Activated CD4-positive, alpha-beta T cell treated with anti-CD3 and anti-CD28 coated beads, Interleukin-2, amount 50 U/mL, for 1 hour (primary cell): ENCODE results near the gene SLC1A1.

Source experiments
- DNase-seq: peaks from one replicate; pipeline ENCODE4 v3.0.0-alpha.2; 2020

The SLC1A1 gene

DNA sequence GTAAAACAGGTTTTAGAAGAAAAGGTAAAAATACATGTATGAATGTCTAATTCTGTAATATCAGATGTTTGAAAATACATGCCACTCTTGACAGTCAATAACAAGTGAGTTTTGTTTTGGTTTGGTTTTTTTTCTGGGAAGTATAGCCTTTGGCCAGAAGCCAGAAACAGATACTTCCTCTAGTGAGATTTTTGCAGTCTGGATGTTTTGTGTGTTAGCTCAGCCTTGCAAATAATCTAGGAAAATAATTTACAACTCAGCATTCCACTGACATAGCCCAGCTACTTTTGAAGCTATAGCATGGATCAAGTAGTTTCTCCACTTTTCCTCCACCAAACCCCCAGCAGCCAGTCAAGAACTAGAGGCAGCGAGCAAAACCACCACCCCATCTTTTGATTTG lies 56.7 kb downstream of the SLC1A1 start:
- DNase-seq, result no peak

DNA sequence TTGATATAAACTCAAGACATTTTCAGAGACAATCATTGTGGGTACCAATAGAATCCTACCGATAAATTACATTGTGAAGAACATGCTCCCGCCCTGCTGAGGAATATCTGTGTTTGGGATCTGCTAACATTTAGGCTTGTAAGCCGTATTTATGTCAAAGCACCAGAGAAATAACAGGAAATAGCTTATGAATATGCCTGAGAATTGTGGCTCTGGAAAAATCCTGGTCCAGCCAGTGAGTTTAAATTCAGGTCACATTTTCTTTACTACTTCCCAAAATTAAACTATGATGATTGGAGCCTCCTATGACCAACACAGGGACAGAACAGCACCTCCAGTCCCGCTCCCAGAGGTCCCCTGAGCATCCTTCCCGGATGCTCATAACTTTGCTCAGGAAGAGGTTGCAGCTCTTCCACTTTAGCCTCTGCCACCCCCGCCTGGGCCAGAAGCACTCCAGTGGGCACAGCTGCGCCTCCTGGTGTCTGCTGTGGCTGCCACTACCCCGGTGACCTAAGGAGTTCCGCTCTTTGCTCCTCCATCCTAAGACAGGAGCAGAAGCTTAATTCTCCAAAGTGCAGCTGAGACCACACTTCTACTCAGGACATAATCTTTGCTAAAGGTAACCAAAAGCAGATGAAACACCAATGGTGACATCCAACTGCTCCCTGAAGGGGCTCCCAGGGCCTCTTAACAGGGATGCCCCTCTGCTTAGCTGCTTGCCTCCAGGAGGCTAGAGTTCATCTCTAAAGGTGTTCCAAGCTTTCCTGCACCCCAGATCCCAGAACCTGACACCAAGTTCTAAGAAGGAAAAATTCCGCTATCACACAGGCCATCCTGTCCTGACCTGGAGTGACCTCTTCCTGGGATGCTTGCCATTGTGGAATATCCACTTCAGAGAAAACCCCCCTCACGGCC lies 58.8 kb downstream of the SLC1A1 start:
- no peak for DNase-seq

- DNase-seq, result no peak
These were observed 59.6 kb downstream of the SLC1A1 start for GRCh38 chr9:4549751-4550295.

DNA sequence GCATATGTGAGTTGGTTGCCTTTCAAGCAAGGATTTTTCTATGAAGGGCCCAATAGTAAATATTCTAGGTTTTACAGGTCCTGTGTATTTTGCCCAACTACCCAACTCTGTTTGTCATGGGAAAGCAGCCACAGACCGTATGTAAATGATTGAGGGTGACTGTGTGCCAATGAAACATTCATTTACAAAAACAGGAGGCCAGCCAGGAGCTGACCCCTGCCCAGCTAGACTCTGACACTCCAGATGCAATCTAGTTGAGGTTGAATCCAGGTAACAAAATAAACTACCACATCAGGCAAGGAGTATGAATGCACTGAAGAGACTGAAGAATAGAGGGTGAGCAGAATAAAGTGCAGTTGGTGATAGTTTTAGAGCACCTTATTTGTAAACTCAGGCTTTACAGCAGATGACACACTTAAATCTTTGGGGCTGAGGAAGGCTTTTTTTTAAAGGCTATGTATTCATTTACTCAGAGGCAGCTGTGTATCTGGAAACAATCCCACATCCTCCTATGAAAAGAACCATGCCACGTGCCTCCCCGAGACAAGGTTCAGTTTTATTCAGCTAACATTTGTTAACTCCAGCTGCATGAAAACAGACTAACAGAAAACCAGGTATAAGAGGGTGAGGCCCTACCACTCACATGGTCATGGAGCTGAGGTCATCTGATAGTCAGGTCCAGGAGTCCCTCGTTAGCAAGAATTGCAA lies 60.7 kb downstream of the SLC1A1 start:
- DNase-seq, result no peak

GRCh38 chr9:4553951-4554381 lies 63.7 kb downstream of the SLC1A1 start:
- DNase-seq, result no peak

GRCh38 chr9:4555236-4555635 lies 65.0 kb downstream of the SLC1A1 start:
- peak; percentile 23 for DNase-seq

GRCh38 chr9:4558371-4558998 lies 68.2 kb downstream of the SLC1A1 start:
- no peak for DNase-seq

DNA sequence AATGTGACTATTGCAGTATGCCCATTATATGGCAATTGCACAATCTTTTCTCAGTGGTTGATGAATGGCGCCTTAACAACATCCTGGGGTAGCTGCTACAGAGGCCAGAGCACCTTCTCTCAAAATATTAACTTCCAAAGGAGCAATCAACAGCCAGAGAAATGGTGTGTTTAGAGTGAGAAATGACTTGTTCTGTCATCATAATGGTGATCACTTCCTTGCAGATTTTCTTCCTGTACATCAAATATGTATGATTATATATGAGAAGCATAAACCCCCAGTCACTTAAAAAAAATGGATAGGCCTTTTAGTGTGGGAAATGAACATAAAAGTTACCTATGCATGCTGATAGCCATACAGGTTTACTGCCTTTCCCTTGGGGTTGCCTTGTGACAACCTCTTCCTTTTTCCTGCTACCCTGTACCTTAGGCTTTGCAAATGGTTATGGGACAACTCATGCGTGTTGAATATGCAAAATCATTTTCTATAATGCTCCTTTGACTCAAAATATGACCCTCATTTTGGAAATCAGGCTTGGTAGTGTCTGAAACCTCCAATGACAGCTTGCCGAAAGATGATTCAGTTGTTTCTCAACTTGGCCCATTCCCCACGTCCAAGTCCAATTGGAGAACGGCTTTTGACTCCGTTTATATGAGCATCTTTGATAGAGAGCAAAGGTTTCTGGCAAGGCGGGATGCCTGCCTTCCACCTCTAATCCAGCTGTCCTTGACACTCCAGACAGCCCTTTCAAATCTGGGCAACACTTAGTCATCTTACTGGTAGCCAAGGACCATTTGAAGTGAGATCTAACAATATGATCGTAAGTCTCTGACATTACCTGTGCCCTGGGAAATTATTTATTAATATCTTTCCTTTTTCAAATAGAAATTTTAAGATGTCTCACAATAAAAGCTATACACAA lies 69.3 kb downstream of the SLC1A1 start:
- DNase-seq, result no peak

DNA sequence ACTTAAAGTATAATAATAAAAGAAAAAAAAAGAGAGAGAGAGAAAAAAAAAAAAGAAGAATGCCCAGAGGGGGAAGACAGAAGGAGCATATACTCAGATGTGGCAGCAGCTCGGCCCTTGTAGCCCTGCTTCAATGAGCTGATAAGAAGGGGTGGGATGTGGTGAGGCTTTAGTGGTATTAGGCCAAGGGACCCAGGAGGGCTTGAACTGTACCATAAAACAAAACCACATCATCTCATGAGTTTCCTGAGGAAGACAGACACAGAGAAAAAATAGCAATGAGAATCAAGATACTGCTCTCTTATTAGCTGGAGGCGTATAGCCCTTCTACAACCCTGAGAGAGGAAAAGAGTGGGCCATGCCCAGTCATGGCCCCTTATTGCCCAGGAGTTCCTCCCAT lies 72.8 kb downstream of the SLC1A1 start:
- DNase-seq, result no peak

- DNase-seq, result no peak
These were observed 76.5 kb downstream of the SLC1A1 start for GRCh38 chr9:4566806-4567205.

DNA sequence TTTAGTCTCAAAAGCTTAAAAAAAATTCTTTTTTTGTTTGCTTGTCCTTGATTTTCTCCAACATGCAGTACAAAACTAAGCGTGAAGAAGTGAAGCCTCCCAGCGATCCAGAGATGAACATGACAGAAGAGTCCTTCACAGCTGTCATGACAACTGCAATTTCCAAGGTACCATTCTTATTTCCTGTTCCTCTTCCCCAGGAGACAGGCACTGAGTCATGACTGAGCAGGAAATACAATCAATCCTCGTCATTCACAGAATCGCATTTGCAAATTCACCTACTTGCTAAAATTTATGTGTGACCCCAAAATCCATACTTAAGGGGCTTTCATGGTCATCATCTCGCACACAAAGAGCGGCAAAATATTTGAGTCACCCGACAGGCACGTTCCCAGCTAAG lies 77.3 kb downstream of the SLC1A1 start:
- no peak for DNase-seq

DNA sequence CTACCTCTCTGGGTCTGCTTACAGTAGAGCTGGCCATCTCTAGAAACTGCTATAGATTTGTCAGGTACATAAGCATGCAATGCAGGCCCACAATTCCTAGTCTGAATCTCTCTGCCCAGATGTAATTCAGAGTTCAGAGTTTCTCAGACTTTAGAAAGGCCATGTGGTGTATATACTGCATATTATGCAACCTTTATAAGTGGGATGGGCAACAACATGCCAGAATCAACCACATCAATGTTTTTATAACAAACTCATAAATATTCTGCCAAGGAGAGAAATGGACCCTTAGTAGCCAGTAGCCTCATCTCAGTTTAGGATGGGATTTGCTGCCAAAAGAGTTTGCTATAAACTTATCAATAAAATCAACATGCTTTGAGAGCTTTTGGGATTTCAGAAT lies 78.8 kb downstream of the SLC1A1 start:
- no peak for DNase-seq

DNA sequence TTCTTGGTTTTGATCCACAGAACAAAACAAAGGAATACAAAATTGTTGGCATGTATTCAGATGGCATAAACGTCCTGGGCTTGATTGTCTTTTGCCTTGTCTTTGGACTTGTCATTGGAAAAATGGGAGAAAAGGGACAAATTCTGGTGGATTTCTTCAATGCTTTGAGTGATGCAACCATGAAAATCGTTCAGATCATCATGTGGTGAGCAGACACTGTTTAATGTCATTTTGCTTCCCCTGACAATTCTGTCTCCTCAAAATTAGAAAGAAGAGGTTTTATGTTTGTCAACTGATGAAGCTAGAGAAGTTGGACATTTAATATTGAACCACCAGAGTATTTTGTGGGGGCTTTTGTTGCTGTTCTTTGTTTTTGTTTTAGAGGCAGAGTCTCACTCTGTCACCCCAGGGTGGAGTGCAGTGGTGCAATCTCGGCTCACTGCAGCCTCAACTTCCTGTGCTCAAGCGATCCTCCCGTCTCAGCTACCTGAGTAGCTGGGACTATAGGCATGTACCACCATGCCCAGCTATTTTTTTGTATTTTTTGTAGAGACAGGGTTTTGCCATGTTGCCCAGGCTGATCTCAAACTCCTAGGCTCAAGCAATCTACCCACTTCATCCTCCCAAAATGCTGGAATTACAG lies 82.0 kb downstream of the SLC1A1 start:
- DNase-seq, result no peak

DNA sequence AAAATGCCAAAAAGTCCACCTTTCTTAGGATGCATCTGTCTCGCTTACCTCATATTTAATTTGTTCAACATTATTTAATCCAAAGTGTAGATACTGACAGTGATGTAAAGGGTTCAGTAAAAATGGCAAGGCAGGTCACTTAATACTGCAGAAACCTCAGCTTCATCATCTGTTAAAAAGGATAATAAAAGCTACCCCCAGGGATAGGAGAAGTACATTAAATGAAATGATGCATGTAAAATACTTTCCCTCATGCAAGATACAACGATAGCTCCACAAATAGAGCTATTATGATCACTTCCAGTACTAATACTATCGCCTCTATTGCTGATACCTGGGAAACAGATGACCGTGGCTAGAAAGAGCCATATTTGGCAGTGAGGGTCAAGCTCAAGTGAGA lies 82.9 kb downstream of the SLC1A1 start:
- no peak for DNase-seq

DNA sequence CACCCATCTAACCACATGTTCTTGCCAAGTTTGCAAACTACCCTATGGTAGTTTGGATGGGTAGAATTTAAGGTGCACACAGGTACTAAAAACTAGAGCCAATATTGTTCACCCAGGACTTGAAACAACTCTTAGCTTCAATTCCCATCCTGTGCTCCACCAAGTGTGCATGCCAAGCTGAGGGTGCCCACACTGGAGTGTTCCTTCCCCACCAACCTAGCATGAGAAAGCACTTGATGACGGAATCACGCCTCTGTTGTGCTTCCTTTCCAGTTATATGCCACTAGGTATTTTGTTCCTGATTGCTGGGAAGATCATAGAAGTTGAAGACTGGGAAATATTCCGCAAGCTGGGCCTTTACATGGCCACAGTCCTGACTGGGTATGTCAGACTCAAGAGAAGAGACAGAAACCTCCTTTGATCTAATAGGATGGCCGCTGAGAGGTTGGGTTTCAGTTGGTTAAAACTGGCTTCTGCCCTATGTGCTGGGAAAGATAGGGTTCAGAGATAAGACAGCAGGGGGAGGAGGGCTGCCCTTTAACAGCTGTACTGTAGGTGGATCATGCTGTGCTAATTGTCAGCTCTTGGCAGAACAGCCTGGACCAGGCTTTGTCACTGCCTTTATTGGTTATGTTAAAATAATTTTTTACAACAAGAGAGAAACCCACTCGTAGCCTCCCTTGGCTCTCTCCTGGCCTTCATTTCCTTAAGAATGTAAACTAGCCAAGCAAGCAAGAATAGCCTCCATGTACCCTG lies 83.5 kb downstream of the SLC1A1 start:
- no peak for DNase-seq

DNA sequence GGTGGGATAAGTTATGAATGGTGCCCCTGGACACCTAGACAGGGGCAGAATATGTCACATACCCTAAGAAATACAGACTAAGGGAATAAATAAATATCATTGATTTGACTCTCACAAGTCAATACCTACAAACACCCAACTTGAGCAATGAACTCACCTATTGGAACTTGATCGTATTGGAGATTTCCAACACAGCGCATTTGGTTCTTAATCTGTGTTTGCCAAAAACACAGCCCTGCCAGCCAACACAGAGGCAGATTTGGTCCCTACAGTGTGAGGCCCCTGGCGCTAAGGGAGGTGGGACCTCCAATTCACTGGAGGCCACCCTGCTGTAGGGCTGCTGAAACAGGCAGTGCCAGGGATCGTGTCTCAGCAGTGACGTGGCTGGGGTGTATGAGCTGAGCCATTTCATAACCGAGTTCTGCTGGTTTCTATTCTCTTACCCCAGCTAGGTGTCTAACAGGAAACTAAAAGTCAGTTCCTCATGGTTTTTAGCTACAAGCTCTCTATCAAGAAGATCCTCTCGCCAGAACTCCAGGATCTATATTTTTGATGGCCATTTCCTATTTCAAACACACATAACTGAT lies 84.5 kb downstream of the SLC1A1 start:
- no peak for DNase-seq

- DNase-seq, result no peak
These were observed 85.7 kb downstream of the SLC1A1 start for GRCh38 chr9:4575997-4576396.

DNA sequence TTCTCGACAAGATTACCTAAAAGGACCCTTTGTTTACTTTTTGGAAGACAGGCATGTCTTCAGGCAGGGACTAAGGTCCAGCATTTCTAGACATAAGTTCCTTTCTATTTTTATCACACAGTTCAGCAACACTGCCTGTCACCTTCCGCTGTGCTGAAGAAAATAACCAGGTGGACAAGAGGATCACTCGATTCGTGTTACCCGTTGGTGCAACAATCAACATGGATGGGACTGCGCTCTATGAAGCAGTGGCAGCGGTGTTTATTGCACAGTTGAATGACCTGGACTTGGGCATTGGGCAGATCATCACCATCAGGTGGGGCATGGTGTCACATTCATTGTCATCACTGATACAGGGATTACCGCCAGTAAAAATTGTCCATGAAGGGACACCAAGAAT lies 86.2 kb downstream of the SLC1A1 start:
- no peak for DNase-seq

GRCh38 chr9:4579001-4579400 lies 88.7 kb downstream of the SLC1A1 start:
- no peak for DNase-seq

DNA sequence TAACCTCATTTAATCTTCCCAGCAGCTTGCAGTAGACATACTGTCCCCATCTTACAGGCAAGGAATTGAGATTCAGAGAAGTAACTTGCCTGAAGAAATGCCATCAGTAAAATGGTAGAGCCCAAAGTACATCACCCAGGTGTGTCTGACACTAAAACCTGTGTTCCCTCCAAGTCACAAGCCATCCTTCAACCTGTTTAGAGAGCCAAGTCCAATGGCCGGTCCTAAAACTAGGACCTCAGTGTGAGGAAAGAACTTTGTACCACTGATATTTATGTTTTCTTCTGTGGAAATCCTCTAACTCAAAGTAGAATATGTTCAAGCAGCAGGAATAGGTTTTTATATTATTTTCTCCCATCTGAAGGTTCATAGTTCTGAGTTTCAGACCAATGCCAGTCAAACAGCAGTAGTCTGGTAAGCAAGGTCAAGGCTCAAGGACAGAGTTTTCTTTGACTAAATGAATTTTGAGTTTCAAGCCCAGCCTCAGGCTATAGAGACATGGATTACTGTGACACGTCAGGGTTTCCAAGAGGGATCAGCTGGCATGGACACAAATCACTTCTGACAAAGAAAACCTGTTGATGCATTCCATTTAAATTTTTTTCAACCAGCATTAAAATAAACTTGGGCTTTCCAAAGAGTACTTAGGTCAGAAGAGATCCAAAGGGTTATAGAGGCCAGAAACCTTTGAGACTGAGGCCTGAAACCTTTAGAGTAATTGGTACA lies 90.9 kb downstream of the SLC1A1 start:
- no peak for DNase-seq
